SK-N-MC (cell line): Measurements from ENCODE around the gene LCN9.

Source experiments
- EZH2 ChIP-seq: fragments of 200-600 bp; sonication (generic); IDR thresholded peaks from one replicate; pipeline ENCODE4 v1.6.1; 2017; ENCODE audit warnings: antibody characterized with exemption
- POLR2AphosphoS5 ChIP-seq: IDR thresholded peaks from 2 replicates; pipeline ENCODE4 v1.6.1; 2012; ENCODE audit warnings: mild to moderate bottlenecking, low read depth, low read length, borderline replicate concordance

DNA sequence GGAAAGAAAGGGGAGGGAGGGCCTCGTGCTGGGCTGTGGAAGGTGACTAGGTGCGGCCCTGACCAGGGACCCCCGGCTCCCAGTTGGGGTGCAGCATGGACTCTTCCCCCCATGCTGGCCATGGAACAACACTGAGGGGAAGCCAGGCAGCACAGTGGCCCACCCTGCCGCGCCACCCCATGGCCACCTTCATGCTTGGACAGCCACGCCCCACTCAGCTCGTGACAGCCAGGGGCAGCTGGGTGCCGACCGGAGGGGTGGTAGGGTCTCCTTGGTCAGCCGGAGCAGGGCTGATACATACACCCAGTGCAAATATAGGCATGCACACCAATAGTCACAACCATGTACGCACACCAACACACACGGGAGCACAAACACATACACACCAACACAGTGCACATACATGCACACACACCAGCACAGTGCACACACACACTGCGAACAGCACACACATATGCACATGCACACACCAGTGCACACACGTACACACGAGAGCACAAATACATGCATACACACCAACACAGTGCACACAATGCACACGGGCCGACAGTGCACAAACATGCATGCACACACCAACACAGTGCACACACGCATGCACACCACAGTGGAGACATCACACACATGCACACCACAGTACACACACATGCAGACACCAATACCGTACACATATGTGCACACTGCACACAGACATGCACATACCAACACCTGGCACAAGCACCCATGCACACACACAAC is 27.9 kb downstream of the LCN9 start:
- TF ChIP-seq POLR2AphosphoS5 (no peak), EZH2 (no peak)
